GM12892 (cell line): ENCODE data around the gene PCNX2.

Experiments used
- POLR2A ChIP-seq: IDR thresholded peaks from 2 replicates; pipeline ENCODE4 v1.6.1; 2011; ENCODE audit warnings: low read depth, low read length, control low read depth
- POLR2AphosphoS5 ChIP-seq: IDR thresholded peaks from 2 replicates; pipeline ENCODE4 v1.6.1; 2011; ENCODE audit warnings: low read depth, low read length, control low read depth

GRCh38 chr1:233211595-233211994, 83.9 kb downstream of the PCNX2 start:
- TF ChIP-seq POLR2AphosphoS5 (no peak), POLR2A (no peak)
